KMS-11 (cell line): Measurements from ENCODE around the gene YY1.

ENCODE experiments used
- H2AFZ ChIP-seq: fragments of 200-600 bp; sonication (generic); 2 replicates; pipeline ENCODE4 v1.6.1; 2016; ENCODE audit warnings: antibody characterized with exemption, mixed run types, low read depth
- H3K27ac ChIP-seq: fragments of 200-600 bp; sonication (generic); 2 replicates; pipeline ENCODE4 v1.6.1; 2016; ENCODE audit warnings: mild to moderate bottlenecking, mixed run types
- H3K27me3 ChIP-seq: fragments of 200-600 bp; sonication (generic); 2 replicates; pipeline ENCODE4 v1.6.1; 2017; ENCODE audit warnings: mild to moderate bottlenecking, low read depth, mixed run types, moderate library complexity; ENCODE audit not compliant: insufficient read depth
- H3K36me3 ChIP-seq: fragments of 200-600 bp; sonication (generic); 2 replicates; pipeline ENCODE4 v1.6.1; 2017; ENCODE audit warnings: mild to moderate bottlenecking, mixed run types; ENCODE audit not compliant: insufficient read depth
- H3K4me1 ChIP-seq: fragments of 200-600 bp; sonication (generic); 2 replicates; pipeline ENCODE4 v1.6.1; 2016; ENCODE audit warnings: mild to moderate bottlenecking, low read depth, mixed run types; ENCODE audit not compliant: poor library complexity, severe bottlenecking
- H3K4me2 ChIP-seq: fragments of 200-600 bp; sonication (generic); 2 replicates; pipeline ENCODE4 v1.7.0; 2016; ENCODE audit warnings: mild to moderate bottlenecking, mixed run types
- H3K4me3 ChIP-seq: fragments of 200-600 bp; sonication (generic); IDR thresholded peaks from 2 replicates; pipeline ENCODE4 v1.6.1; 2017; ENCODE audit warnings: low read depth, low read length, mixed read lengths; ENCODE audit not compliant: insufficient read depth
- H3K79me2 ChIP-seq: fragments of 200-600 bp; sonication (generic); 2 replicates; pipeline ENCODE4 v1.6.1; 2016; ENCODE audit warnings: low read depth, mixed run types; ENCODE audit not compliant: insufficient read depth
- H3K9ac ChIP-seq: fragments of 200-600 bp; sonication (generic); 2 replicates; pipeline ENCODE4 v1.6.1; 2016; ENCODE audit warnings: mild to moderate bottlenecking, mixed run types
- H4K20me1 ChIP-seq: fragments of 200-600 bp; sonication (generic); 2 replicates; pipeline ENCODE4 v1.6.1; 2016; ENCODE audit warnings: mild to moderate bottlenecking, mixed run types; ENCODE audit not compliant: insufficient read depth
- CTCF ChIP-seq: fragments of 200-600 bp; sonication (generic); conservative IDR thresholded peaks from 2 replicates; pipeline ENCODE4 v1.6.1; 2017; ENCODE audit warnings: low read depth, mild to moderate bottlenecking, antibody characterized with exemption, low read length, moderate library complexity, mixed read lengths

YY1 gene

GRCh38 chr14:100262545-100262944 lies 23.6 kb downstream of the YY1 start:
- no peak overlapping the region for H3K9ac ChIP-seq
- H3K36me3 ChIP-seq, result no peaks in the 10 kb centered on the region
- H3K4me1 ChIP-seq, result peaks cover 21% of the 10 kb centered on the region
- no peak overlapping the region for H3K4me2 ChIP-seq
- no peak overlapping the region for H3K4me3 ChIP-seq
- H3K27me3 ChIP-seq, result no peaks in the 10 kb centered on the region
- no peak overlapping the region for H2AFZ ChIP-seq
- H4K20me1 ChIP-seq, result peaks cover 50% of the 10 kb centered on the region
- peaks cover 98% of the 10 kb centered on the region for H3K79me2 ChIP-seq
- H3K27ac ChIP-seq, result no peak overlapping the region
- no peak for TF ChIP-seq CTCF

- H3K9ac ChIP-seq, result no peak overlapping the region
- no peak overlapping the region for H3K4me3 ChIP-seq
- H3K27me3 ChIP-seq, result no peaks in the 10 kb centered on the region
- H4K20me1 ChIP-seq, result peaks cover 45% of the 10 kb centered on the region
- peaks cover 16% of the 10 kb centered on the region for H3K4me1 ChIP-seq
- no peak overlapping the region for H3K27ac ChIP-seq
- H3K4me2 ChIP-seq, result no peak overlapping the region
- TF ChIP-seq CTCF, result no peak
- H3K36me3 ChIP-seq, result no peaks in the 10 kb centered on the region
- no peak overlapping the region for H2AFZ ChIP-seq
- H3K79me2 ChIP-seq, result peaks cover 98% of the 10 kb centered on the region
These were observed 24.2 kb downstream of the YY1 start for GRCh38 chr14:100263141-100263540.

- H3K4me2 ChIP-seq, result no peak overlapping the region
- H3K79me2 ChIP-seq, result peaks cover 94% of the 10 kb centered on the region
- H4K20me1 ChIP-seq, result peaks cover 16% of the 10 kb centered on the region; the same call in 1 of the 2 replicates
- no peaks in the 10 kb centered on the region for H3K27me3 ChIP-seq
- no peaks in the 10 kb centered on the region for H3K36me3 ChIP-seq
- H2AFZ ChIP-seq, result no peak overlapping the region
- no peak overlapping the region for H3K9ac ChIP-seq
- H3K4me3 ChIP-seq, result no peak overlapping the region
- H3K4me1 ChIP-seq, result no peaks in the 10 kb centered on the region
- no peak for TF ChIP-seq CTCF
- no peak overlapping the region for H3K27ac ChIP-seq
These were observed 29.0 kb downstream of the YY1 start for GRCh38 chr14:100267990-100268389.

- Histone ChIP-seq H2AFZ (no peak overlapping the region), H4K20me1 (peaks cover 16% of the 10 kb centered on the region; the same call in 1 of the 2 replicates), H3K4me3 (no peak overlapping the region), H3K4me1 (no peaks in the 10 kb centered on the region), H3K4me2 (no peak overlapping the region), H3K79me2 (peaks cover 93% of the 10 kb centered on the region), H3K27ac (no peak overlapping the region), H3K36me3 (no peaks in the 10 kb centered on the region), H3K27me3 (no peaks in the 10 kb centered on the region), H3K9ac (no peak overlapping the region)
- TF ChIP-seq CTCF, result no peak
These were observed 29.8 kb downstream of the YY1 start for GRCh38 chr14:100268591-100269207.
